Effector memory CD4-positive, alpha-beta T cell (primary cell): ENCODE measurements around the gene PRSS35.

Experiments used
- DNase-seq, 3 donors: peaks; one replicate each; pipeline ENCODE4 v3.0.0-alpha.2; 2020
- H3K27ac ChIP-seq: 2 replicates; pipeline ENCODE4 v1.7.0; 2013; ENCODE audit warnings: mild to moderate bottlenecking, low read length, moderate library complexity; ENCODE audit not compliant: insufficient read depth, poor library complexity, severe bottlenecking
- H3K27me3 ChIP-seq: replicated peaks from 2 replicates; pipeline ENCODE4 v1.7.0; 2013; ENCODE audit warnings: mild to moderate bottlenecking, low read length; ENCODE audit not compliant: insufficient read depth, control insufficient read depth, poor library complexity, severe bottlenecking
- H3K36me3 ChIP-seq: 2 replicates; pipeline ENCODE4 v1.7.0; 2013; ENCODE audit warnings: mild to moderate bottlenecking, low read length, moderate library complexity; ENCODE audit not compliant: control insufficient read depth, insufficient read depth
- H3K4me1 ChIP-seq: 2 replicates; pipeline ENCODE4 v1.7.0; 2013; ENCODE audit warnings: low read length, mild to moderate bottlenecking; ENCODE audit not compliant: control insufficient read depth, insufficient read depth, poor library complexity, severe bottlenecking
- H3K4me3 ChIP-seq: 2 replicates; pipeline ENCODE4 v1.7.0; 2013; ENCODE audit warnings: low read length, low read depth, mild to moderate bottlenecking; ENCODE audit not compliant: insufficient read depth, poor library complexity, severe bottlenecking
- H3K9me3 ChIP-seq: 2 replicates; pipeline ENCODE4 v1.7.0; 2013; ENCODE audit warnings: mild to moderate bottlenecking, low read length, moderate library complexity; ENCODE audit not compliant: control insufficient read depth
- total RNA-seq, 3 donors: gene quantifications; one replicate each; lab custom pipeline; 2026; lab: John Stamatoyannopoulos, UW

The PRSS35 gene, protein sequence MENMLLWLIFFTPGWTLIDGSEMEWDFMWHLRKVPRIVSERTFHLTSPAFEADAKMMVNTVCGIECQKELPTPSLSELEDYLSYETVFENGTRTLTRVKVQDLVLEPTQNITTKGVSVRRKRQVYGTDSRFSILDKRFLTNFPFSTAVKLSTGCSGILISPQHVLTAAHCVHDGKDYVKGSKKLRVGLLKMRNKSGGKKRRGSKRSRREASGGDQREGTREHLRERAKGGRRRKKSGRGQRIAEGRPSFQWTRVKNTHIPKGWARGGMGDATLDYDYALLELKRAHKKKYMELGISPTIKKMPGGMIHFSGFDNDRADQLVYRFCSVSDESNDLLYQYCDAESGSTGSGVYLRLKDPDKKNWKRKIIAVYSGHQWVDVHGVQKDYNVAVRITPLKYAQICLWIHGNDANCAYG
- 0 to 0.96 (median 0.58) reads per million in 3 donors for total RNA-seq

DNA sequence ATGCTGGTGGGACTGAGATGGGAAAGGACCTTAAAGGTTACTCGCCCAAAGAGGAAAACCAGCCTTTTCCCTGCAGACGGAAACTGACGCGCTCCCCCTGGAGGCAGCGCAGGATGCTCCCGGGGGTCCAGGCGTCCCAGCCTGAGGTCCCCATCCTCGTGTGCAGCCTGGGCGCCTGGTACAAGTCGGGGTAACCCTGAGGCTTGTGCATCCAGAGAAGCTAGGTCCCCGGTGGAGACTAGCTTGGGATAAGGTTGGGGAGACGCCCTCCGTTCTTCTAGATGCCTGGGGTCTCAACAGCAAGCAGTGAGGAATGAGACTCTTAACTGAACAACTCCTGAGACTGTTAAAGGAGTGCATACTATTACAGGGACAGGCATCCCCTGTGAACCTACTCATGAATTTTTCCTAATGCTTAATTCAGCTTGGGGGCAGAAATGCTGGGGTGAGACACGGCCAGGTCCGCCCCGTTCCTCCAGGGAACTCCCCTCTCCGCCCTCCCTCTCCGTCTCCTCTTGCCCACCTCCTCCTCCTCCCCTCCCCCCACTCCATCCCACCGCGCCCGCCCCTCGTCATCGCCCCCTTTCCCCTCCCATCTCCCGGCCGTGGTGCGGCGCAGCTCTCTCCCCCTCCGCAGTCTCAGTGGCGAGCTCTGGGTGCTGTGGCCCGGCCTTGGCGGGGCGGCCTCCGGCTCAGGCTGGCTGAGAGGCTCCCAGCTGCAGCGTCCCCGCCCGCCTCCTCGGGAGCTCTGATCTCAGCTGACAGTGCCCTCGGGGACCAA is at the start of gene PRSS35:
Gene PRSS35 (plus strand): TSS at position 634 of the 781 bp plus-strand sequence. CDS start 10,908 bp downstream, outside the sequence.
- H3K27me3 ChIP-seq: no peaks in the 10 kb centered on the region
- peak within 1 kb of the TSS; percentile 8 for H3K4me3 ChIP-seq
- DNase-seq: no peak
- H3K4me1 ChIP-seq: no peaks in the 10 kb centered on the region
- no peak within 1 kb of the TSS for H3K27ac ChIP-seq
- no peaks in the 10 kb centered on the region for H3K9me3 ChIP-seq
- no peaks in the 10 kb centered on the region for H3K36me3 ChIP-seq

DNA sequence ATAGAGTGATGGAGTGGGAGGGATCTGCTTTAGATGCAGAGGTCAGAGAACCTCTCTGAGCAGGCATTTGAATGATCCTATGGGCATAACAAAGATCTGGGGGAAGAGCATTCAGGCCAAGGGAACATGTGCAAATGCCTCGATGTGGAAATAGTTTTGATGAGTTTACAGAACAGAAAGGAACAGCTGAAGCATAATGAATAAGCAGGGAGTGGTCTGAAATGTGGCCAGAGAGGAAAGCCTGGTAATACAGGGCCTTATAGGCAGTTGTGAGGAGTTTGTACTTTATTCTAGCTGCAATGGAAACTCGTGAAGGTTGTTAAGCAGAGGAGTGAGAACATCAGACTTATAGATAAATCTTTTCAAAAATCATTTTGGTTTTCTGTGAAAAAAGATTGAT is 48.4 kb upstream of the PRSS35 start:
- H3K4me3 ChIP-seq: no peak overlapping the region
- no peak for DNase-seq
- no peaks in the 10 kb centered on the region for H3K27me3 ChIP-seq
- H3K9me3 ChIP-seq: no peaks in the 10 kb centered on the region
- H3K27ac ChIP-seq: no peak overlapping the region
- no peaks in the 10 kb centered on the region for H3K4me1 ChIP-seq
- no peaks in the 10 kb centered on the region for H3K36me3 ChIP-seq

DNA sequence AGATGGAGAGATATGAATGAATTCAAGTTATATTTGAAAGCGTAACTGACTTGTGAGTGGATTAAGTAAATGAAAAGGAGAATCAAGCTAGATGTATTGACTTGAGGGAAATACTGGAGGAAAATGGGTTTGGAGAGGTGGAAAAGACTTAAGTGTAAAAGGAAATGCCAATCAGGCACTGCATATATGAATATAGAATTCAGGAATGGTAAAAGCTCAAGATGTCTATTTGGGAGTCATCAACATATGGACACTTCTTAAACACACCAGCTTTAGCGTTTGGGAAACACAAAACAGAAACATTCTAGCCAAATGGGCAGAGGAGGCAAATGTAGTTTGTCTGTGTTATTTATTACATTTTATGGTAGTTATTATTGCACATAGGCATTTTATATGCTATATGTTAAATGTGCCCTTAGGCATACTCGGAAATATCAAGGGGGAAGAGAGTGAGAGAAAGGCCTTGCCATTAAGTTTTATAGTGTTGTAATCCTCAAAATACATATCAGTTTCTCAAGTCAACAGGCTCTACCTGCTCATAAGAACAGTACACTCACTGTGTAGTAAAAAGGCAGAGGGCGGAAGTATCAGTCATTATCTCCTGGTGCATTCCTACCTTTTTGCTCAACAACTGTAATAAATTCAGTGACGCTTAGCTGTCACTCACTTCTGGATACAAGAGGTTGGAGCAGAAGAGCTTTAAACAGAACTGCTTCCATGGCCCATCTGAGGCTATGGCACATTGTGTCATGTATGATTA is 47.8 kb upstream of the PRSS35 start:
- H3K4me3 ChIP-seq: no peak overlapping the region
- no peaks in the 10 kb centered on the region for H3K27me3 ChIP-seq
- no peak for DNase-seq
- no peak overlapping the region for H3K27ac ChIP-seq
- no peaks in the 10 kb centered on the region for H3K9me3 ChIP-seq
- H3K4me1 ChIP-seq: no peaks in the 10 kb centered on the region
- H3K36me3 ChIP-seq: no peaks in the 10 kb centered on the region

DNA sequence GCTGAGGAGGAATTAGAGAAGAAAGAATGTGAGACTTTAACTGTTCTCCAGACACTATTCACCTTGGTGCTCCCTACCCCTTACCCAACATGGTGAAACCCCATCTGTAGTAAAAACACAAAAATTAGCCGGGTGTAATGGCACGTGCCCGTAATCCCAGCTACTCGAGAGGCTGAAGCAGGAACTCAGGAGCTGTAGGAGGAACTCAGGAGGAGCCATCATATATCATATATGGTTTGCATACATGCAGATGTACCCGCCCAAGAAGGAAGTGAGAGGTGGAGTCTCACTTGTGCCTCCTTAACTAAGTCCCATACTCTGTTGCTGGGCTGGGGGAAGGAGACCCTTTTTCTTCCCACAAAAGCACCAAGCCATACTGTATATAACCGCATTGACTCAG is 46.0 kb upstream of the PRSS35 start:
- Histone ChIP-seq H3K27ac (no peak overlapping the region), H3K27me3 (no peaks in the 10 kb centered on the region), H3K4me3 (no peak overlapping the region), H3K36me3 (no peaks in the 10 kb centered on the region), H3K9me3 (no peaks in the 10 kb centered on the region), H3K4me1 (no peaks in the 10 kb centered on the region)
- DNase-seq: no peak

DNA sequence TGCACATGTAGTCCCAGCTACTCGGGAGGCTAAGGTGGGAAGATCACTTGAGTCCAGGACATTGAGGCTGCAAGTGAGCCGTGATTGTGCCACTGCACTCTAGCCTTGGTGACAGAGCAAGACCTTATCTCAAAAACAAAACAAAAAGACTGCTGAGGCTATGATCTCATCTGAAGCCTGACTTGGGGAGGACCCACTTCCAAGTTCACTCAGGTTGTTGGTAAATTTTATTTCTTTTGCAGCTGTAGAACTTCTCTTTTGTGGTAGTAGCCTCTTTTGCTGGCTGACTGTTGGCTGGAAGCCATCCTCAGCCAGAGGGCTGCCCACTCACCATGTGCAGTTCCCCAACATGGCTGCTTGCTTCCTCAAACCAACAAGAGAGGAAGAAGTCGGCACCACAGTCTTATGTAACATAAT is 44.7 kb upstream of the PRSS35 start:
- no peak for DNase-seq
- no peak overlapping the region for H3K4me3 ChIP-seq

DNA sequence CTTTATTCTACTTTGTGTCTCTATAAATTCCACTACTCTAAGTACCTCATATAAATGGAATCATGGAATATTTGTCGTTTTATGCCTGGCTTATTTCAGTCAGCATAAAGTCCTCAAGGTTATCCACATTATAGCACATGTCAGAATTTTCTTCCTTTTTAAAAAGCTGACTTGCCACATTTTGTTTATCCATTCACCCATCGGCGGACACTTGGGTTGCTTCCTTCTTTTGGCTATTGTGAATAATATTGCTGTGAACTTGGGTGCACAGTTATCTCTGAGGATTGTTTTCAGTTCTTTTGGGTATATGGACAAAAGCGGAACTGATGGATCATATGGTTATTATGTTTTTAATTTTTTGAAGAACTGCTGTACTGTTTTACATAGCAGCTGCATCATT is 42.3 kb upstream of the PRSS35 start:
- DNase-seq: no peak
- Histone ChIP-seq H3K27me3 (no peaks in the 10 kb centered on the region), H3K4me3 (no peak overlapping the region), H3K4me1 (no peaks in the 10 kb centered on the region), H3K36me3 (no peaks in the 10 kb centered on the region), H3K9me3 (no peaks in the 10 kb centered on the region), H3K27ac (no peak overlapping the region)

More for the DNA sequence above, 44.7 kb upstream of the PRSS35 start:
- Histone ChIP-seq H3K27ac (no peak overlapping the region), H3K36me3 (no peaks in the 10 kb centered on the region), H3K9me3 (no peaks in the 10 kb centered on the region), H3K4me1 (no peaks in the 10 kb centered on the region), H3K27me3 (no peaks in the 10 kb centered on the region)

DNA sequence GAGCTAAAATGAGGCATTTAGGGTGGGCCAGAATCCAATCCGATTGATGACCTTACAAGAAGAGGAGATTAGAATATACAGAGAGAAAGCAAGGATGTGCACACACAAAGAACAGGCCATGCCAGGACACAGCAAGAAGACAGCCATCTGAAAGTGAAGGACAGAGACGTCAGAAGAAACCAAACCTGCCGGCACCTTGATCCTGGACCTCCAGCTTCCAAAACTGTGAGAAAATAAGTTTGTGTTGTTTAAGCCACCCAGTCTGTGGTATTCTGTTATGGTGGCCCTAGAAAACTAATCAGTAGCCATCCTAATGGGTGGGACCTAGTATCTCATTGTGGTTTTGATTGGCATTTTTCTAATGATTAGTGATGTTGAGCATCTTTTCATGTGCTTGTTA is 41.7 kb upstream of the PRSS35 start:
- no peak for DNase-seq
- Histone ChIP-seq H3K36me3 (no peaks in the 10 kb centered on the region), H3K4me3 (no peak overlapping the region), H3K4me1 (no peaks in the 10 kb centered on the region), H3K27me3 (no peaks in the 10 kb centered on the region), H3K27ac (no peak overlapping the region), H3K9me3 (no peaks in the 10 kb centered on the region)

DNA sequence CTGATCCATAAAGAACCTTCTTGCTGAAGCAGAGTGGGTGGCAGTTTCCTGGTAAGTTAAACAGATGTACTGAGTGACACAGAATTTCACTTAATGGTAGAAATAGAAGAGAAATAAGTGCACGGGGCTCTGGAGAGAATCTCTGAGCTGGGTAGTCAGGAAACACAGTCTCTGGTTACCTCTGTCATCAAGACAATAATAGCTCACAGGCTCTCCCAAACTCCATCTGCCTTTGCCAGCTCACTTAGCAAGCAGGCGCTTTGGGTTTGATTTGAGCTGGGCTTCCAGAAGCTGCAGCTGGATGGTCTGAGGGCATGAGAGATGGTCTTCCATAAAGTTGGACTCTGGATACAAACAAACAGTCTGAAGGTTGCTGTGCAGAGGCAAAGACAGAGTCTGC is 39.6 kb upstream of the PRSS35 start:
- Histone ChIP-seq H3K9me3 (no peaks in the 10 kb centered on the region), H3K4me1 (no peaks in the 10 kb centered on the region), H3K27me3 (no peaks in the 10 kb centered on the region), H3K36me3 (no peaks in the 10 kb centered on the region), H3K27ac (no peak overlapping the region), H3K4me3 (no peak overlapping the region)
- no peak for DNase-seq

DNA sequence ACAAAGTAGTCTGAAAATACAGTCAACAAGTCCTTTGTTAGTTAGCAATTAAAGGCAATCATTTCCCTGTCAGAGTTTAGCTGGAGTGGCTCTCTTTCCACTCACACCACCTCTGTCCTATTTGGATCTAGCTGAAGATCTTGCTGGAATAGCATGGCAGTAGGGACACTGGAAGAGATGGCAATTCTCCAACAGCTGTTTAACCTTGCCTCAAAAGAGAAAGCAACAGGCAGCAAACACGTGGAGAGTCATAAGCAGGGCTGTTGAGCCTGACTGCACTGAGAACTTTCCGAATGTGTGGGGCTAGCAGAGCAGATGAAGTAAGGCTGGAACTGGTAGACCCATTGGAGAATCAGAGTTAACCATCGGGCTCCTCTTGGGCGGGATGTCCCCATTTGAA is 38.0 kb upstream of the PRSS35 start:
- H3K27ac ChIP-seq: no peak overlapping the region
- no peaks in the 10 kb centered on the region for H3K9me3 ChIP-seq
- H3K36me3 ChIP-seq: no peaks in the 10 kb centered on the region
- no peak overlapping the region for H3K4me3 ChIP-seq
- DNase-seq: no peak
- no peaks in the 10 kb centered on the region for H3K27me3 ChIP-seq
- H3K4me1 ChIP-seq: no peaks in the 10 kb centered on the region
